Activated CD4-positive, alpha-beta T cell treated with anti-CD3 and anti-CD28 coated beads, Interleukin-2, amount 10 ng/mL, durations not matched to agents 7 days and 5 days (primary cell): ENCODE results near the gene FAM163A. TPM values are rescaled to one million over a fixed set of nuclear protein-coding genes. Genes with fewer than 3 reads are reported as not detected.

ENCODE experiments used
- CTCF ChIA-PET: fragments of 350-600 bp; sonication (Branson Sonifier 250); formaldehyde crosslinking; loops from one replicate; lab custom pipeline; 2021; ENCODE audit warnings: antibody characterized with exemption; lab: Charles Lee
- POLR2A ChIA-PET: fragments of 350-600 bp; sonication (Branson Sonifier 250); formaldehyde crosslinking; loops from one replicate; lab custom pipeline; 2021; ENCODE audit warnings: antibody characterized with exemption; lab: Charles Lee
- DNase-seq: peaks from one replicate; pipeline ENCODE4 v3.0.0-alpha.2; 2020
- H3K27ac Mint-ChIP-seq: one replicate; pipeline ENCODE4 v1.8.0; 2021; ENCODE audit warnings: mild to moderate bottlenecking, moderate library complexity, mixed read lengths
- H3K27me3 Mint-ChIP-seq: one replicate; pipeline ENCODE4 v1.8.0; 2021; ENCODE audit warnings: mixed read lengths
- H3K36me3 Mint-ChIP-seq: one replicate; pipeline ENCODE4 v1.8.0; 2021; ENCODE audit warnings: low read depth, mixed read lengths
- H3K4me1 Mint-ChIP-seq: one replicate; pipeline ENCODE4 v1.8.0; 2021; ENCODE audit warnings: mixed read lengths
- H3K4me3 Mint-ChIP-seq: one replicate; pipeline ENCODE4 v1.8.0; 2021; ENCODE audit warnings: mild to moderate bottlenecking, moderate library complexity, mixed read lengths
- H3K9me3 Mint-ChIP-seq: one replicate; pipeline ENCODE4 v1.8.0; 2021; ENCODE audit warnings: mixed read lengths
- total RNA-seq, 2 experiments: library from RNA; stranded (reverse); gene quantifications; one replicate each; pipeline ENCODE4 v1.2.3, GENCODE V29; 2021

FAM163A gene
- total RNA-seq, 2 experiments from 2014 or later: not detected

DNA sequence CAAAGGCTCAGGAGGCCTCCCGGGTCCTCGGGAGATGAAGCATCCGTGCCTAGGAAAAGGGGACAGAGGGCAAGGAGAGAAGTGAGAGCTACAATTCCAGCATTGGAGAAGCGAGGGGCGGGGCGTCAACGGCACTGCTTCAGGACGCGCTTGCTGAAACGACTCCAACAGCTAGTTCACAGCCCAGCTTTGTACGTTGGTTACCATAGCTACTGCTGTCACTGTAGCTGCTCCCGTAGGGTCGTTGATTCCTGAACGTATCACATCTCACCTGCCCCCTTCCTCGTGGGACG, 71.4 kb downstream of the FAM163A start:
- Mint-ChIP-seq H3K27ac (no peak overlapping the region), H3K27me3 (no peaks in the 10 kb centered on the region), H3K4me1 (peaks cover 23% of the 10 kb centered on the region), H3K9me3 (no peaks in the 10 kb centered on the region), H3K4me3 (peak overlapping the region; percentile 81), H3K36me3 (no peaks in the 10 kb centered on the region)
- ChIA-PET POLR2A (no interaction called here), CTCF (interaction anchor here (0.6 to 10.5 kb wide), 28 partner anchors 9 to 1217 kb away, joined by 3 to 162 read pairs (median 4); no protein-coding TSS in a partner anchor)
- DNase-seq: no peak

DNA sequence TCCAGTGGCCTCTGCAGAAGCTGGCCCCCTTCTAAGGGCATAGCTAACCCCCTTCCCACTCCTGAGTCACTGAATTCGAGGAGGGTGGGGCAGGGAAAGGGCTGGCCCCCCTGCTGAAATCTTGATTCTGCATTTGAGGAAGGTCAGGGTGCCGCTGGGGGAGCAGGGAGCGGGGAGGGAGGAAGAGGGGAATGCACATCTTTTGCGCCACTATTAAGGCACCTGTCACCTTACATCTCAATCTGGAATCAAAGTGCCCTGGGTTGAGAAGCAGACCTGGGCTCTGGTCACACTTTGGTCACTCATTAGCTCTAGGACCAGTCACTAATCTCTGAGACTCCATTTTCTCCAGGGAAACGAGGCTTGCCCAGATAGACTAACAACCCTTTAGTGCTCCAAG, 72.5 kb downstream of the FAM163A start:
- Mint-ChIP-seq H3K4me1 (peaks cover 21% of the 10 kb centered on the region), H3K36me3 (no peaks in the 10 kb centered on the region), H3K27me3 (no peaks in the 10 kb centered on the region), H3K4me3 (peak overlapping the region; percentile 81), H3K9me3 (no peaks in the 10 kb centered on the region), H3K27ac (no peak overlapping the region)
- ChIA-PET POLR2A (interaction anchor here (0.6 kb wide), 1 partner anchor 216 kb away, joined by 3 read pairs; no protein-coding TSS in a partner anchor), CTCF (interaction anchor here (0.6 to 10.5 kb wide), 9 partner anchors 8 to 112 kb away, joined by 3 to 162 read pairs (median 3); no protein-coding TSS in a partner anchor)
- DNase-seq: no peak

DNA sequence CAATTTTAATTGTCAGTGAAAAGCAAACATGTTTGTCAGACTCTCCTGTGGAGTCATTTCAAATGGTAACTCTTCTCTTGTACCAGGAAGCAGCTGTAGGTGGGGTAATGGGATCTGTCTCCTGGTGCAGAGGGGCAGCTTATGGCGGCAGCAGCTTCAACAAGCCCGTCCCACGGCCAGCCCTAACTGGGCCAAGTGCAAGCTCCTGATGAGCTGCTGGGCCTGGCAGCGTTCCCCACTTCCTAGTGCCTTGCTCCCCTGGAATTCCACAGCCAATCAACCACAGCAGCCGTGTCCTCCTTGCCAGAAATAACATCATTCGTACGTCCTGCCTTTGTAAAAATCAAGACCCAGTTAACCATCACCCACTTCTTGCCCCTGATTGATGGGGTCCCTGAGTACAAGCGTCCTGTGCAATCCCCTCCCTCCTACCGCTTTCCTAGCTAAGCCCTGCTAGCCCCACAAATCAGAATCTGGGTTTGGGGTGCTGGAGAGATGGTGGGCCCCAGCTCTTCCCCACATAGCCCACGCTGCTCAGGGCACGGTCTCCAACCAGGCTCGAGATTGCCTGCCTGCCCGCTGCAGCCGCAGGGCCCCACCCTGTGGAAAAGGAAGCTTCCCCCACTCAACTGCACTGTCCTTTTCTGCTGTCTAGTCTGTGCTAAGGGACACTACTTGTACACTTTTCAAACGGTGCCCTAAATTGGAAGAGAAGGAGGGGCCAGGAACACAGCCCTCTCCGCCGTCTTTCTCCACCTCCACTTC, 73.3 kb downstream of the FAM163A start:
- H3K4me3 Mint-ChIP-seq: peak overlapping the region; percentile 81
- H3K9me3 Mint-ChIP-seq: no peaks in the 10 kb centered on the region
- peaks cover 21% of the 10 kb centered on the region for H3K4me1 Mint-ChIP-seq
- ChIA-PET POLR2A (no interaction called here), CTCF (interaction anchor here (0.8 to 2.4 kb wide), 2 partner anchors 32 to 110 kb away, joined by 3 to 5 read pairs; no protein-coding TSS in a partner anchor)
- peak overlapping the region; percentile 19 for H3K27ac Mint-ChIP-seq
- H3K27me3 Mint-ChIP-seq: no peaks in the 10 kb centered on the region
- no peak for DNase-seq
- H3K36me3 Mint-ChIP-seq: no peaks in the 10 kb centered on the region

- H3K27me3 Mint-ChIP-seq: no peaks in the 10 kb centered on the region
- no peak overlapping the region for H3K4me3 Mint-ChIP-seq
- H3K4me1 Mint-ChIP-seq: peaks cover 21% of the 10 kb centered on the region
- CTCF ChIA-PET: interaction anchor here (3.0 kb wide), 1 partner anchor 8 kb away, joined by 14 read pairs; no protein-coding TSS in a partner anchor
- no peaks in the 10 kb centered on the region for H3K36me3 Mint-ChIP-seq
- peak overlapping the region; percentile 19 for H3K27ac Mint-ChIP-seq
- H3K9me3 Mint-ChIP-seq: no peaks in the 10 kb centered on the region
- no peak for DNase-seq
- POLR2A ChIA-PET: no interaction called here
Measured at GRCh38 chr1:179817056-179817455, 74.0 kb downstream of the FAM163A start.

DNA sequence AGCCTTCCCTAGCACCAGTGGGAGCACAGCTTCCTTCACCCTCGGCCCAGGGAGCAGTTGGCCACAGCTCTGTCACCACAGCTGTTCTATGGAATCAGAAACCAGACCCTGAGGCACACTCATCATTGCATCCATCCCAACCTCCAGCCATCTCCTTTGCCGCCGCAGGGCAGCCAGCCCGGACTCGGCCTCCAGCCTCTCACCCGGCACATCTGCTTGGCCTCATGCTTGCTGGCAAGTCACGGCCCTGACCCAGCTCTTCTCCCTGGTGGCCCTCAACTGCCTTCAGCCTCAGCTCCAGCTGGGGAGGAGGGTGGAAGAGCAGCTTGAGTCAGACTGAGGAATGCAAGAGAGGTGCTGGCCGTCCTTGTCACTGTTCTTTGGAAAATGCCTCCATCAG, 74.7 kb downstream of the FAM163A start:
- Mint-ChIP-seq H3K4me3 (no peak overlapping the region), H3K27ac (no peak overlapping the region), H3K4me1 (peaks cover 21% of the 10 kb centered on the region), H3K27me3 (no peaks in the 10 kb centered on the region), H3K36me3 (no peaks in the 10 kb centered on the region), H3K9me3 (no peaks in the 10 kb centered on the region)
- ChIA-PET CTCF (interaction anchor here (1.1 to 3.0 kb wide), 3 partner anchors 8 to 112 kb away, joined by 4 to 14 read pairs (median 4); no protein-coding TSS in a partner anchor), POLR2A (no interaction called here)
- DNase-seq: no peak

GRCh38 chr1:179818260-179818659, 75.2 kb downstream of the FAM163A start:
- Mint-ChIP-seq H3K9me3 (no peaks in the 10 kb centered on the region), H3K4me1 (peaks cover 21% of the 10 kb centered on the region), H3K4me3 (no peak overlapping the region), H3K27ac (no peak overlapping the region), H3K27me3 (no peaks in the 10 kb centered on the region), H3K36me3 (no peaks in the 10 kb centered on the region)
- DNase-seq: no peak
- POLR2A ChIA-PET: no interaction called here
- CTCF ChIA-PET: interaction anchor here (1.0 to 3.0 kb wide), 4 partner anchors 9 to 361 kb away, joined by 3 to 14 read pairs (median 4); no protein-coding TSS in a partner anchor

DNA sequence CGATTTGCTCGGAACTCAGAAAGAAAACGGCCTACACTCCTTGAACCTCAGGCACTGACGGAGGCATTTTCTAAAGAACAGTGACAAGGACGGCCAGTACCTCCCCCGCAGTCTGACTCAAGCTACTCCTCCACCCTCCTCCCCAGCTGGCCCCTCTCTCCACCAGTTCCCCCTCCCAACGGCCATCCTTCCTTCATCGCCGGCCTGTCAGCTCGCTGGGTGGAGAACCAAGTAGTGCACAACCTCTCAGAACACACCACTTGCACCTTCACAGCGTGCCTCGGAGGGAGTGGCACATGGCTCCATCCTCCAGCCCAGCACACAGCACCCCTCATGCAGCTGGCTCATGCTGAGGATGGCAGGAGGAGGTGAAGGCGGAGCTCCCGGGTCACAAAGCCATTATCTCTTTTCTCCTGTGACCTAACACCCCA, 75.7 kb downstream of the FAM163A start:
- DNase-seq: no peak
- H3K9me3 Mint-ChIP-seq: no peaks in the 10 kb centered on the region
- H3K27ac Mint-ChIP-seq: no peak overlapping the region
- H3K4me3 Mint-ChIP-seq: no peak overlapping the region
- H3K36me3 Mint-ChIP-seq: no peaks in the 10 kb centered on the region
- ChIA-PET CTCF (interaction anchor here (1.0 to 3.0 kb wide), 5 partner anchors 9 to 361 kb away, joined by 3 to 14 read pairs (median 4); no protein-coding TSS in a partner anchor), POLR2A (no interaction called here)
- no peaks in the 10 kb centered on the region for H3K27me3 Mint-ChIP-seq
- peaks cover 21% of the 10 kb centered on the region for H3K4me1 Mint-ChIP-seq

DNA sequence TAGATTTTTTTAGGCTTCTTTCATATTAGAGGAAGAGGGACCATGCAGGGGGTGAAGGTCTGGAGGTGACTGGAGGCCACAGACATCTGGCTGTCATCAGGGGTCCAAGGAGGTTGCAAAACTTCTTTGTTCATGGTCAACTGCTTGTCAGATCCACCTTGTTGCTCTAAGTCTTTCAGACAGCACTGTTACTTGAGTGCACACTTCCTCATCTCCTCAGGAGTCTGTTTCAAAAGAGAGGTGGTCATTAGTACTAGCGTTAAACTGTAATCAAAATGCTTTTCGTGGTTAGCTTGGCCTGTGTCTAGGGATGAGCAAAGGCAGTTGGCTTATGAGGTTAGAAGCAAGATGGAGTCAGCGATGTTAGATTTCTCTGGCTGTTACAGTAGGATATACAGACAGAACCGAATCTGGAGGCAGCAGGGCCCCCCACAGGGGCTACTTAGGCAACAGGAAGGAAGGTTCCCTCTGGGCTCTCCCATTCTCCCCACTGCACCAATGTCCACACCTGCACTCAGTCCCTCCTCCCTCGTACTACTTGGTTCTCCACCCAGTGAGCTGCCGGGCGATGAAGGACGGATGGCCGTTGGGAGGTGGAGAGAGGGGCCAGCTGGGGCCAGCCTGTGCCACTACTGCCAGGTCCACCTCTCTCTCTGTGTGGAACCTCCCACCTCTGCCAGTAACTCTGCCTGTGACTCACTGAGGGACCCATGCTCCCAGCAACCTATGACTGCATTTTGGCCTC, 77.3 kb downstream of the FAM163A start:
- no peaks in the 10 kb centered on the region for H3K9me3 Mint-ChIP-seq
- no peak for DNase-seq
- CTCF ChIA-PET: interaction anchor here (1.2 to 3.0 kb wide), 3 partner anchors 11 to 114 kb away, joined by 3 to 14 read pairs (median 3); no protein-coding TSS in a partner anchor
- POLR2A ChIA-PET: no interaction called here
- H3K27me3 Mint-ChIP-seq: no peaks in the 10 kb centered on the region
- no peak overlapping the region for H3K27ac Mint-ChIP-seq
- no peaks in the 10 kb centered on the region for H3K36me3 Mint-ChIP-seq
- H3K4me3 Mint-ChIP-seq: no peak overlapping the region
- peaks cover 8% of the 10 kb centered on the region for H3K4me1 Mint-ChIP-seq

DNA sequence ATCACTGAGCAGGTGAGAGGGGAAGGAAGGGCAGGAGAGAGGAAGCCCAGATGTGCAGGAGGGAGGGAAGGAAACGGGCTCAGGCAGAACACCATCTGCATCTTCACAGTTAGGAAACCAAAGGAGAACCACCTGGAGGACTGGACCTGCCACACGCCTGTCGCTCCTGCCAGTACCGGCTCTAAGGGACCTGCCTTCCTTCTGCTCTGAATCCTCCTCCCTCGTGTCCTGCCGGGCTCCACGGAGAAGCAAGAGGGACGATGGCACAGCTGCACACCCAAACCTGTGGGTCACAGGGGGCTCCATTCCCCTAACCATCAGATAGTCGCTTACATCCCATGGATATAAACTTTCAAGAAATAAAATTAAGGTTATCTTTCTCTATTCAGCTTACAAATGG, 78.4 kb downstream of the FAM163A start:
- Mint-ChIP-seq H3K4me3 (no peak overlapping the region), H3K4me1 (no peaks in the 10 kb centered on the region), H3K27me3 (no peaks in the 10 kb centered on the region), H3K27ac (no peak overlapping the region), H3K9me3 (no peaks in the 10 kb centered on the region), H3K36me3 (no peaks in the 10 kb centered on the region)
- POLR2A ChIA-PET: no interaction called here
- CTCF ChIA-PET: interaction anchor here (0.8 to 1.4 kb wide), 3 partner anchors 10 to 12 kb away, joined by 3 to 4 read pairs (median 4); no protein-coding TSS in a partner anchor
- DNase-seq: no peak

DNA sequence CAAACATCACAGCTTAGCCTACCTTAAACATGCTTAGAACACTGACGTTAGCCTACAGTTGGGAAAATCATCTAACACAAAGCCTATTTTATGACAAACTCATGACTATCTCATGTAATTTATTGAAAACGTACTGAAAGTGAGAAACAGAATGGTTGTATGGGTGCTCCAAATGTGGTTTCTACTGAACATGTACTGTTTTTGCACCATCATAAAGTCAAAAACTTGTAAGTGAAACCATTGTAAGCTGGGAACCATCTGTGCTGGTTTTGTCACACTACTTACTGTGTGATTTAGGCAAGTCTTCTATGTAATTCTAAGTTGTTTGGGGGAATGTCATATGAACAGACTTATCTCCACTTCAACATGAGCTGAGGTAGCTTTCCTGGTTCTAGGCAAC, 79.0 kb downstream of the FAM163A start:
- no peak for DNase-seq
- Mint-ChIP-seq H3K9me3 (no peaks in the 10 kb centered on the region), H3K27me3 (no peaks in the 10 kb centered on the region), H3K27ac (no peak overlapping the region), H3K4me3 (no peak overlapping the region), H3K4me1 (no peaks in the 10 kb centered on the region), H3K36me3 (no peaks in the 10 kb centered on the region)
- CTCF ChIA-PET: interaction anchor here (0.8 to 4.0 kb wide), 5 partner anchors 7 to 16 kb away, joined by 3 to 18 read pairs (median 4); no protein-coding TSS in a partner anchor
- POLR2A ChIA-PET: no interaction called here

- Mint-ChIP-seq H3K4me3 (no peak overlapping the region), H3K27me3 (no peaks in the 10 kb centered on the region), H3K36me3 (no peaks in the 10 kb centered on the region), H3K4me1 (no peaks in the 10 kb centered on the region), H3K27ac (no peak overlapping the region), H3K9me3 (no peaks in the 10 kb centered on the region)
- POLR2A ChIA-PET: no interaction called here
- no peak for DNase-seq
- CTCF ChIA-PET: interaction anchor here (4.0 kb wide), 1 partner anchor 9 kb away, joined by 18 read pairs; no protein-coding TSS in a partner anchor
Measured at GRCh38 chr1:179823693-179824092, 80.6 kb downstream of the FAM163A start.

GRCh38 chr1:179824265-179824664, 81.2 kb downstream of the FAM163A start:
- Mint-ChIP-seq H3K27ac (no peak overlapping the region), H3K4me1 (no peaks in the 10 kb centered on the region), H3K9me3 (no peaks in the 10 kb centered on the region), H3K27me3 (no peaks in the 10 kb centered on the region), H3K4me3 (no peak overlapping the region), H3K36me3 (no peaks in the 10 kb centered on the region)
- no peak for DNase-seq
- ChIA-PET CTCF (interaction anchor here (4.0 kb wide), 1 partner anchor 10 kb away, joined by 18 read pairs; no protein-coding TSS in a partner anchor), POLR2A (no interaction called here)
